SK-N-DZ (cell line): Measurements from ENCODE around the gene PTBP3.
"Not testable (repeated sequence)": the region's sequence is repeated elsewhere in the genome, so short reads cannot be mapped to it uniquely, and the experiment has no call there.

Source experiments
- DNase-seq: peaks from one replicate; pipeline ENCODE4 v3.0.0-alpha.2; 2015; ENCODE audit warnings: low spot score

PTBP3 gene

DNA sequence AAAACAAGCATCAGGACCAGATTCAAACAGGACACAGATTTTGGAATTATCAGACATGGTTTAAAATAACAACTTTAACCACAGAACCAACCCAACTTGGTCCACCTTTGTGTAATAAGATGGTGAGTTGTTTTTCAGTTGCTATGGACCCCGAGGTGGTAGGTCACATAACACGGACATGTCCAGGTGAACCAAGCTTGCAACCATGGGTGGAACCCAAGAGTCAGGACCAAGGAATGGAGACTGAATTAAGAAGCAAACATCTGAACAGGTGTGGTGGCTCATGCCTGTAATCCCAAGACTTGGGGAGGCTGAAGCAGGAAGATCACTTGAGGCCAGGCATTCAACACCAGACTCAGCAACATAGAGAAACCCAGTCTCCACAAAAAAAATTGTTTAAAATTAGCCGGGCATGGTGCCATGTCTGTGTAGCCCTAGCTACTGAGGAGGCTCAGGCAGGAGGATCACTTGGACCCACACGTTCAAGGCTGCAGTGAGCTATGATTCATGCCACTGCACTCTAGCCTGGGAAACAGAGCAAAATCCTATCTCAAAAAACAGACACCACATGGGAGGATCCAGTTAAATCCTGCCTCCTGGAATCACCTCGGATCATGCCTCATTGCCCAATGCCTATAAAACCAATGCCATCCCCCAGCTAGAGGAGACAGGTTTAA is 10.6 kb downstream of the PTBP3 start:
- DNase-seq = no peak

DNA sequence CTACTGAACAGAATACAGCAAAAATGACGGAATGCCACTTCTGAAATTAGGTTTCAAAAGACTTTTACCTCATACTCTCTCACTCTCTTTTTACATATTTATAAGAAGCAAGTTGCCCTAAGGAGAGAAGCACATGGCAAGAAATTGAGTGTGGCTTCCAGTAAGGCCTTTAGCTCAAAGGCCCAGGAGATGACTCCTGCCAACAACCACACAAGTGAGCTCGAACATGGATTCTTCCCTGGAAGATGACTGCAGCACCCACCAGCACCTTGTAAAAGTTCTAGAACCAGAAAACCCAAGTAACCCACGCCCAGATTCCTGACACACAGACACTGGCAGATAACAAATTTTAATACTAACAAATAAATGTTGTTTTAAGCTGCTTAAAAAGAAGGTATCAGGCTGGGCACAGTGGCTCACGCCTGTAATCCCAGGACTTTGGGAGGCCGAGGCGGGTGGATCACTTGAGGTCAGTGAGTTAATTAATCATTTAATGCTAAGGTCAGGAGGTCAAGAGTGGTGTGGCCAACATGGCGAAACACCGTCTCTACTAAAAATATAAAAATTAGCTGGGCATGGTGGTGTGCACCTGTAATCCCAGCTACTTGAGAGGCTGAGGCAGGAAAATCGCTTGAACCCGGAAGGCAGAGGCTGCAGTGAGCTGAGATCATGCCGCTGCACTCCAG is 17.0 kb downstream of the PTBP3 start:
- DNase-seq = no peak

DNA sequence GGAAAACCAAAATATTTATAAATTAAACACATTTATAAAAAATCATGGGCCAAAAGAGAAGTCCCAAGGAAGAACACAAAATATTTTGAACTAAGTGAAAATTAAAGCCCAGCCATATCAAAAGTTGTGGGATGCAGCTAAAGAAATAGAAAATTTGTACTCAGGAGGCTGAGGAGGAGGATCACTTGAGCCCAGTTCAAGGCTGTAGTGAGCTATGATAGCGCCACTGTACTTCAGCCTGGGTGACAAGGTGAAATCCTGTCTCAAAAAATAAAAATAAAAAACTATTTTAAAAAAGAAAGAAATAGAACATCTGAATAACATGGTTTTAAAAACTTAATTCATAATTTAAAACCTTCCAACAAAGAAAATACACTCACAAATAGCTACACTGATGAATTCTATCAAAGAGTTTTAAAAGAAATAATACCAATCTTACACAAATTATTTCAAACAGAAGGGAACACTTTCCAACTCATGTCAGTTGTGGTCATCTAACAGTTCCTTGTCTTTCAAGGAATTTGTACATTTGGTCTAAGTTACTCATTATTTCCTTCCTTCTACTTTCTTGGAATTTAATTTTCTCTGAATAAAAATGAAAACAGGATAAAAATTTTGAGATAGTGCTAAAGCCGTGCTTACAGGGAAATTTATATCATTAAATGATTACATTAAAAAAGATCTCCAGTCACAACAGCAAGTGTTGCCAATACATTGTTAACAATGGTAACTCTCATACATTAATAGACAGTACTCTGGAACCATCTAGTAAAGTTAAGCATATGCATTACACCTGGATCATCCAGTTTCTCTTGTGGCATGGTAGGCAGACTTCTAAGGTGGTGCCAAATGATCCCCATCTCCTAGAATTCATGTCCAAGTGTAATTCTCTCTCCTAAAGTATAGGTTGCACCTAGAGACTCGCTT is 17.8 kb downstream of the PTBP3 start:
- DNase-seq = no peak

DNA sequence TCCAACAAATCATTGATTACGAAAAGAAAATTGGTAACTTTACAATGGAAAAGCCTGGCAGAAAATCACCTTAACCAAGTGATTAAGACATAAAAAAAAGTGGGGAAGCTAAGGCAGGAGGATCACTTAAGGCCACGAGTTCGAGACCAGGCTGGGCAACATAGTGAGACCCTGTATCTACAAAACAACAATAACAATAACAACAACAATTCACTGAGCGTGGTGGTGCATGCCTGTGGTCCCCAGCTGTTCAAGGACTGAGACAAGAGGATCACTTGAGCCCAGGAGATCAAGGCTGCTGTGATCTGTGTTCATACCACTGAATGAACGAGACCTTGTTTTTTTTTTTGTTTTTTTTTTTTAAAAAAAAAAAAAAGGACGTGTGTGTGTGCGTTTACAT is 21.3 kb downstream of the PTBP3 start:
- no peak for DNase-seq

DNA sequence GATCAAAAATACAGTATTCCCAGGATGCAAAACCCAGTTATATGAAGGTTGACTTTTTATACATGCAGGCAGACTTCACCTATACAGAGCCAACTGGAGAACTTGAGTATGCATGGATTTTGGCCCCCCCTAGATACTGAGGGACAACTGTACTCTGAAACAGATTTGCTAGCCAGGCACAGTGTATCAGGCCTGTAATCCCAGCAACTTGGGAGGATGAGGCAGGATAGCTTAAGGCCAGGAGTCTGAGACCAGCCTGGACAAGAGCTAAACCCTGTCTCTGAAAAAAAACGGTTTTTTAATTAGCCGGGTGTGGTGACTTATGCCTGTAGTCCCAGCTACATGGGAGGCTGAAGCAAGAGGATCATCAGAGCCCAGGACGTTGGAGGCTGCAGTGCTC is 21.9 kb downstream of the PTBP3 start:
- DNase-seq = no peak

DNA sequence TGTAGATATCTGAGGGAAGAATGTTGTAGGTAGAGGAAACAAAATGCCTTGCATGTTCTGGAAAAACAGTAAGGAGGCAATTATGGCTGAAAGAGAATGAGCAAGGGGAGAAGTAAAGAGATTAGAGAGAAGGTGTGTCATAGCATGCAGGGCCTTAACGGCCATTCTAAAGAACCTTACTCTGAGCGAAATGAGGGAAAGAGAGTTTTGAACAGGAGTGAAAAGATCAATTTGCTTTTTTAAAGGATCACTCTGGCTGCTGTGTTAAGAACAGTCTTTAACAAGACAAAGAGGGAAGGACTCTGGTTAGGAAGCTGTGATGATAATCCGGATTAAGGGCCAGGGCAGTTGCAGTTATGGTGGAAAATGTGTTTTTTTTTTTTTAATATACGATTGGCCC is 22.6 kb downstream of the PTBP3 start:
- no peak for DNase-seq

DNA sequence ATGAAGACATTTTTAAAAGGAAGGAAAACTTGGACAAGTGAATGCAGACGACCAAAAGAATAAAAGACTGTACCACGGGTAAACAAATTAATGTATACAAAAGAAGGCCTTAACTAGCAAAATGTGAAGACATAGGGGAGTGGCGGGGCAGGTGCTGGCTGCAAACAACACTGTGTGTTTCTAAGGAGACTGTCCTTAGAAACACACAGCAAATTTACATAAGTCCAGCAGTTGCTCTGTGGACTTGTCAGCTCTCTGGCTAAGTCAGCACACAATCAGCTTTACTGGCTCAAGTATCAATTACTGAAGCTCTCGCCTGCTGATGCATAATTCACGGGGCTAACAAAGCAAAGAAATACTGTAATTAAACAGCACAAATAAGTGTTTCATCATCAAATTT is 24.8 kb downstream of the PTBP3 start:
- no peak for DNase-seq

DNA sequence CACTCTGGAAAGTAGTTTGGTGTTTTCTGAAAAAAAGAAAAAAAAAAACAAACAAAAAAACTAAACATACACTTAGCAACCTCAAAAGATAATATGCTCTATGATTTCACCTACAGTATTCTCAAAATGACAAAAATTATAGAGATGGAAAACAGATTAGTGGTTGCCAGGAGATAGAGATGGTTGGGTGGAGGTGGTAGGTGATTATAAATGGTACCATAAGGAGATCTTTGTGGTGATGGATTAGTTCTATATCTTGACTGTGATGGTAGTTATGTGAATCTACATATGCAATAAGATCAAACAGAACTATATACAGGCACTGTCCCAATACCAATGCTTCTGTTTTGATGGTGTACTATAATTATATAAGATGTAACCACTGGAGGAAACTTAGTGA is 32.0 kb downstream of the PTBP3 start:
- no peak for DNase-seq

DNA sequence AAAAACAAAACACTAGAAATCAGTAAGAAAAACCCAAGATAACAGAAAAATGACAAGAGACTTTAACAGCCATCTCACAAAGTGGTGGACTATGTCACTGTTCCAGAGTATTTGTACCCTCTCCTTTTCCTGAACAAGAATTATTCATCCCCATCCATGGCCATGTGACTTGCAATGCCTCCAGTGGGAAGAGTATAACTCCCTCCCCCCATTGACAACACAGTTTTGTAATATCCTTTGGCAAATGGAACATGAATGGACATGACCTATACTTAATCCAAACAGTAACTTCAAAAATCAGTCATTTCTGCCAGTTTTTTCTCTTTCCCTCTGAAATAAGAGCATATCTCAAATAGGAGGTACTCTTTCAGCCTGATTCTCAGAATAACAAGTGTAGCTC is 33.9 kb downstream of the PTBP3 start:
- no peak for DNase-seq

DNA sequence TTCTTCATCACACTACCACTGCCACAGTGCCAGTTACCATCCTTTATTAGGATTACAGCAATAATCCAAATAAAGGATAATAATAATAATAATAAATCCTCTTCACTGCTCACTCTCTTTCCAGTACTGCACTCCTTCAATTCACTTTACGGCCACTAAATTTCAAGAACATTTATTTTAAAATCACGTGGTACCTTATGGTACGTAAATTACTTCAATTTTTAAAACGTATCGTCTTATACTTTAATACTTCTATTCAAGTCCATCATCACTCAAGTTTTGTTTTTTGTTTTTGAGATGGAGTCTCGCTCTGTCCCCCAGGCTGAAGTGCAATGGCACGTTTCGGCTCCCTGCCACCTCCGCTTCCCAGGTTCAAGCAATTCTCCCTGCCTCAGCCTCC is 36.5 kb downstream of the PTBP3 start:
- no peak for DNase-seq

DNA sequence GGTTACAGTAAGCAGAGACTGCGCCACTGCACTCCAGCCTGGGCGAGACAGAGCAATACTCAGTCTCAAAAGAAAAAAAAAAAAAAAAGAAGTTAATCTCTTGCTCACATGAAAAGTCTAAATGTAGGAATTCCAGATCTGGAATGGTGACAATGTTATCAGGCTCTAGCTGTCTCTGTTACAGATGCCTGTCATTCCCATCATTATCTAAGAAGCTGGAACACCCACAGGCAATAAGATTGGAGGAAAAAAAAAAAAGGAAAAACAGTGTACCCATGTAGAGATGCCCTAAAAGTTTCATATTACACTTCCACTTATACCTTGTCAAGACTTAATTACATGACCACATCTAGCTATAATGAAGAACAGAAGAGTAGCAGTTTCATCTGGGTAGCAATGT is 38.2 kb downstream of the PTBP3 start:
- DNase-seq = no peak

DNA sequence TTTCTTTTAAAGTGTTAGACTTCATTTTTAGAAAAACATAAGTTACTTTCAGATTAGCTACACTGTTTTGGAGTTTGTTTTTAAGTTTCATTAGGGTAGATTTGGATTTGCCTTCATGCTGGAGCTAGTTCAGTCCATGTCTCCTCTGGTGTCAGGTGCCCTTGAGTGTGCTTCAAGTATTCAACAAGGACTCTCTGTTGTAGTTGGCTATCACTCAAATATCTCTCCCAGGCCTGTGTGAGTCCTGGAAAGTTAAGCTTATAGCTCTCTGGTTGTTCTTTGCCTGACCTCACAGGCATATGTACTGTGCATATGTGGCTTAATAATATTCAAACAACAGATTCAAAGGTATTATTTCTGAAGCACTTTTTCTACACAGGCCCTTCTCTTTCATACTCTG is 45.4 kb downstream of the PTBP3 start:
- no peak for DNase-seq

DNA sequence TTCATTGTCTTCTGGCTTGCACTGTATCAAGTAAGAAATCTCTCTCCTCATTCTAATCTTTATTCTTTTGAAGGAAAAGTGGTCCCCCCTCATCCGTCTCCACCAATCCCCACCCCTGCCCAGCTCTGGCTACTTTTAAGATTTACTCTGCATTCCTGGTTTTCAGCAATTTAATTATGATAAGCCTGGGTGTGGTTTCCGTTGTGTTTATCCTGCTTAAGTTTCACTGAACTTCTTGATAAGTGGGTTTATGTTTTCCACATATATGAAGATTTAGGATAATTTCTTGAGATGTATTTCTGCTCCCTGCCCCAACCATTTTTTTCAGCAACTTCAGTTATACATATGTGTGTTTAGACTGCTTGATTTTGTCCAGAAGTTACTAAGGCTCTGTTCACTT is 46.5 kb downstream of the PTBP3 start:
- DNase-seq = no peak

DNA sequence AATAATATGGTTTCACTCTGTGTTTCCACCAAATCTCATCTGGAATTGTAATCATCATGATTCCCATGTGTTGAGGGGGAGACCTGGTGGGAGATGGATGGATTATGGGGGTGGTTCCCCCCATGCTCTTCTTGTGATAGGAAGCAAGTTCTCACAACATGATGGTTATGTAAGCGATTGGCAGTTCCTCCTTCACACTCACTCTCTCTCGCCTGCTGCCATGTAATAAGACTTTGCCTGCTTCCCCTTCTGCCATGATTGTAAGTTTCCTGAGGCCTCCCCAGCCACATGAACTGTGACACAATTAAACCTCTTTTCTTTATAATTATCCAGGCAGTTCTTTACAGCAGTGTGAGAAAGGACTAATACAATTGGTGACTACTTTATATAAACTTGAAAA is 48.4 kb downstream of the PTBP3 start:
- no peak for DNase-seq

DNA sequence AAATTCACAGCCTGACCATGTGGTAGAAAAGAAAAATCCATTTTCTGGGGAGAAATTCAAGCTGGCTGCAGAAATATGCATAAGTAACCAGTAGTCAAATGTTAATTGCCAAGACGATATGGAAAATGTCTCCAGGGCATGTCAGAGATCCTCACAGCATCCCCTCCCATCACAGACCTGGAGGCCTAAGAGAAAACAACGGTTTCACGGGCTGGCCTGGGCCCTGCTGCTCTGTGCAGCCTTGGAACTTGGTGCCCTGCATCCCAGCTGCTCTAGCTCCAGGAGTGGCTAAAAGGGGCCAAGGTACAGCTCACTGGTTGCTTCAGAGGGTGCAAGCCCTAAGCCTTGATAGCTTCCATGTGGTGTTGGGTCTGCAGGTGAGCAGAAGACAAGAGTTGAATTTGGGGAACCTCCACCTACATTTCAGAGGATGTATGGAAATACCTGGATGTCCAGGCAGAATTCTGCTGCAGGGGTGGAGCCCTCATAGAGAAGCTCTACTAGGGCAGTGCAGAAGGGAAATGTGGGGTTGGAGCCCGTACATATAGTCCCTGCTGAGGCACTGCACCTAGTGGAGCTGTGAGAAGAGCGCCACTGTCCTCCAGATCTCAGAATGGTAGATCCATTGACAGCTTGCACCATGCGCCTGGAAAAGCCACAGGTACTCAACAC is 49.7 kb downstream of the PTBP3 start:
- no peak for DNase-seq

DNA sequence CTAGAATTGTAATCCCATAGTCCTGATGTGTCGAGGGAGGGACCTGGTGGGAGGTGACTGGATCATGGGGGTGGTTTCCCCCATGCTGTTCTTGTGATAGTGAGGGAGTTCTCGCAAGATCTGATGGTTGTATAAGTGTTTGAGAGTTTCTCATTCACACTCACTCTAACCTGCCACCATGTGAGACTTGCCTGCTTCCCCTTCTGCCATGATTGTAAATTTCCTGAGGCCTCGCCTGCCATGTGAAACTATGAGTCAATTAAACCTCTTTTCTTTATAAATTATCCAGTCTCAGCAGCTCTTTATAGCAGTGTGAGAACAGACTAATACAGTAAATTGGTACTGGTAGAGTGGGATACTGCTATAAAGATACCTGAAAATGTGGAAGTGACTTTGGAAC is 50.6 kb downstream of the PTBP3 start:
- DNase-seq = not testable (repeated sequence)

DNA sequence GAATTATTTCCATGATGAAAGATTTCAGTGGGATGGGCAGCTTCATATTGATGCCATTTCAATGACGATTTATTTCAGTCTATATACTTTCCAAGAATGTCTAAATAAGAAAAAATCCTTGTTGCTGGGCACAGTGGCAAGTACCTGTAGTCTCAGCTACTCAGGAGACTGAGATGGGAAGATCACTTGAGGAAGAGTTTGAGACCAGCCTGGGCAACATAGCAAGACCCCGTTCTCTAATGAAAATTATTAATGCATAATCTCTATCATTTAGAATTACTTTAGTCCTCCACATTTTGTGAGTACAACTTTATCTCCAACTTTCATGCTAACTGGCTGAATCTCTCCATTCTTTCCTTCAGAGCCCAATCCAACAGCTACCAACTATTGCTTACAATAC is 52.5 kb downstream of the PTBP3 start:
- no peak for DNase-seq

DNA sequence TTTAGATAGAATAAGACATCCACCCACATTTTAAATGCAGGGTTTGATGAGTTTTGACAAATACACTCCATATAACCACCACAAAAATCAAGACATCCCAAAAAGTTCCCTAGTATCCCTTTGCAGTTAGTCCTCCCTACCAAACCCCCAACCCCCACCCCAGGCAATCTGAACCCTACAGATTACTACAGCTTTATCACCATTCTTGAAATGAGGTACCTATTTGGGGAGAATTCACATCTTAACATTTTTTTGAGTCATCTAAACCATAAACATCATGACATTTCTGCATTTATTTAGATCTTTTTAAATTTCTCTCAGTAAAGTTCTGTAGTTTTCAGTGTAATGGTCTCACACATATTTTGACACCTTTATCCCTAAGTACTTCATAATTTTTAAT is 53.9 kb downstream of the PTBP3 start:
- no peak for DNase-seq

DNA sequence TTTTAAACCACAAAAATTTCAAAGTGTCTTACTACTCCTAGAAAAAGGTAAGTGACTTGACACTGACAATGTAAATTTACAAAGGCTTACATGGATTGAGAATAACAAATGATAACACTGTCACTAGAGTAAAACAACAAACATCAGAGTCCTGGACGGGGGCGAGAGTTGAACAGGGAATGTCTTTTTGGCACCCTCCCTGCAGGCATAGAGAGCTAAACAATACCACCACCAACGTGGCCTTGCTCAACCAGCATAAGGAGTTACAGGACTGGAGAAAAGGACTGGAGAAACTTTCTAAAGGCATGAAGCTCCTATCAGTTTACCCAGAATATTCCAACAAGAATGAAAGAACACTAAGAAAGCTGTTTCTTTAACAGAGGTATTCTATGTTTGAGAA is 55.3 kb downstream of the PTBP3 start:
- DNase-seq = no peak

DNA sequence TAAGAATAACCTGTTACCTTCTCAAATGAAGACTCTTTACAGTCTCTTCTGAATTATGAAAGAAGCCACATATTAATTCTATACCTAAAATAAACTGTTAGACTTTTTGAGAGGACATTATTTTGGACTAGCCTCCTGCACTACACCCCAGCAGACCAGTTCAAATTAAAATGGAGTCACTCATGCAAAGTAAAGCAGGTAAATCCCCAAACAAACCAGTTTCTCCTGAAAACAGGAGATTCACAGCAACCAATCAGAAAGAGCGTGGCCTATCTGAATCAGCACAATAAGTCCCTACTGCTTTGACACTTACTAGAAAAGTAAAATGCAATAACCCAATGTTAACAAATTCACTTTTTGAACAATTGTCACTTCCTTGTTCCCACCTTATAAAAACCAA is 58.8 kb downstream of the PTBP3 start:
- no peak for DNase-seq

DNA sequence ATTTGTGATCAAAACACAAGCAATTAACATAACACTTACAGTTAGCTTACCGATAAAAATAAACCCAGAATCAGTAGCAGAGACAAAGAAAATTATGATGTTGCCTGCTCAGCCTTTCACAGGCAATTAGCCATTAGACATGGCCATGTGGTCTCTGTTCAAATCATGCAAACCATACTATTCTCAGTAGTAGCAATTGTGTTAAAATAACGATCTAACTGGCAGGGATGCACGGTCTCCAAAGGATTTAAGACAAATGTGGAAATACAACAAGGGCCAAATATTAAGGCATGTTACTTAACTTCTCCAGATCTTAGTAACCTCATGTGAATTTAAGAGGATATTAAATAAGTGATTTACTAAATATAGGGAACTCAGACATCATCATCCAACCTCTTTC is 59.5 kb downstream of the PTBP3 start:
- peak; percentile 29 for DNase-seq

DNA sequence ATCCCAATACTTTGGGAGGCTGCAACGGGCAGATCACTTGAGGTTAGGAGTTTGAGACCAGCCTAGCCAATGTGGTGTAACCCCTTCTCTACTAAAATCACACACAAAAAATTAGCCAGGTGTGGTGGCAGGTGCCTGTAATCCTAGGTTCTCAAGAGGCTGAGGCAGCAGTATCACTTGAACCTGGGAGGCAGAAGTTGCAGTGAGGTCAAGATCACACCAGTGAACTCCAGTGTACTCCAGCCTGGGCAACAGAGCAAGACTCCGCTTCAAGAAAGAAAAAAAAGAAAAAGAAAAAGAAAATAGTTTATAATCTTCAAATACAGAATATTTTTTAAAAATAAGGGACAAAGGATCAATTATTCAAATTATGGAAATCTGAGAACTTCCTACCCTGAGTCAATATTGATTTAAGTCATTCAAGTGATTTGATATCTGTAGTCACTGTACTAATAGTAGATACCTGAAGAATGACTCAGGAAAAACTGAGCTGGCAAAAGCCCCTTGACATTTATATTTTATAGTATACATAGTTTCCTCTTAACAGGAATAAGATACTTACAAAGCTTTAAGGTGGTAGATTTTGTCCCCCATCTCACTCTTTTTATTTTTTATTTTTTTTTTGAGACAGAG is 61.8 kb downstream of the PTBP3 start:
- no peak for DNase-seq
